HepG2 (cell line): ENCODE results near the gene ZNF280A. TPM values are rescaled to one million over a fixed set of nuclear protein-coding genes. Genes with fewer than 3 reads are reported as not detected.
A peak's percentile ranks its signal among the peaks of the same experiment; 100 is the strongest.

ENCODE experiments used
- ATAC-seq: fragments of 200-7000 bp; cut with Tn5 transposase; 3 replicates; pipeline ENCODE4 v1.9.1; 2020; ENCODE audit warnings: mild to moderate bottlenecking, moderate library complexity
- BruUV-seq: library from RNA; stranded (reverse); fragments of 400-500 nt; replicated peaks from 2 replicates; lab custom pipeline; 2021; lab: Mats Ljungman, UMichigan
- CTCF ChIA-PET: fragments of 300-600 bp; formaldehyde crosslinking; extraction: SDS; loops from one replicate; lab custom pipeline; 2021; ENCODE audit warnings: low total read pairs, inconsistent platforms, low intra/inter-chr PET ratio; lab: Yijun Ruan, JAX
- POLR2A ChIA-PET: fragments of 350-600 bp; sonication (Branson Sonifier 250); formaldehyde crosslinking; loops from one replicate; lab custom pipeline; 2020; ENCODE audit warnings: antibody characterized with exemption, inconsistent platforms; lab: Yijun Ruan, JAX
- DNase-seq: peaks from one replicate; pipeline ENCODE4 v3.0.0-alpha.2; 2015; ENCODE audit warnings: low spot score
- FAIRE-seq: peaks from 3 replicates; lab custom pipeline; 2011; peaks lifted over from hg19 to GRCh38; lab: Jason Lieb, UNC
- H2AFZ ChIP-seq: one replicate; pipeline ENCODE4 v1.6.1; 2011; ENCODE audit warnings: low read length, inconsistent platforms
- H3K27ac ChIP-seq: fragments of 300-600 bp; 3 replicates; pipeline ENCODE4 v1.8.0; 2011; ENCODE audit warnings: mixed run types, mild to moderate bottlenecking, mixed read lengths, low read length, inconsistent platforms; ENCODE audit not compliant: insufficient read depth; ENCODE audit errors: extremely low read length
- H3K27me3 ChIP-seq, 2 experiments: fragments of 200-600 bp in 1 of 2; 2 replicates in 1 of 2; 3 replicates in 1 of 2; pipeline versions ENCODE4 v1.6.0 to v1.8.0; 2011; ENCODE audit warnings: low read length in 2 of 2, mild to moderate bottlenecking in 2 of 2, moderate library complexity in 2 of 2, inconsistent platforms in 1 of 2; ENCODE audit not compliant: insufficient read depth in 2 of 2, control insufficient read depth in 1 of 2
- H3K36me3 ChIP-seq, 2 experiments: fragments of 200-600 bp in 1 of 2; replicated peaks in 1 of 2; 2 replicates in 1 of 2; 3 replicates in 1 of 2; pipeline versions ENCODE4 v1.5.1 to v1.8.0; 2011; ENCODE audit warnings: low read length in 2 of 2, inconsistent platforms in 1 of 2; ENCODE audit not compliant: insufficient read depth in 2 of 2, control insufficient read depth in 1 of 2
- H3K4me1 ChIP-seq: 2 replicates; pipeline ENCODE4 v1.5.1; 2012; ENCODE audit warnings: low read length, inconsistent platforms; ENCODE audit not compliant: insufficient read depth
- H3K4me2 ChIP-seq: 2 replicates; pipeline ENCODE4 v1.6.0; 2011; ENCODE audit warnings: low read depth, low read length, inconsistent platforms
- H3K4me3 ChIP-seq, 3 experiments: fragments of 200-600 bp in 1 of 3; sonication (generic), shearing (Covaris generic) in 1 of 3; replicated peaks in 1 of 3; 2 replicates each; pipeline ENCODE4 v1.5.1; 2011 to 2016; ENCODE audit warnings: low read length in 3 of 3, inconsistent platforms in 2 of 3, low read depth in 2 of 3, mild to moderate bottlenecking in 2 of 3, control low read depth in 1 of 3, mixed read lengths in 1 of 3; ENCODE audit not compliant: insufficient read depth in 1 of 3
- H3K79me2 ChIP-seq: one replicate; pipeline ENCODE4 v1.6.1; 2011; ENCODE audit warnings: low read length, inconsistent platforms; ENCODE audit not compliant: insufficient read depth
- H3K9ac ChIP-seq: 2 replicates; pipeline ENCODE4 v1.6.0; 2011; ENCODE audit warnings: mild to moderate bottlenecking, low read depth, low read length, inconsistent platforms; ENCODE audit not compliant: insufficient read depth
- H3K9me3 ChIP-seq: 2 replicates; pipeline ENCODE4 v1.5.1; 2012; ENCODE audit warnings: mild to moderate bottlenecking, low read length
- H4K20me1 ChIP-seq: 2 replicates; pipeline ENCODE4 v1.6.0; 2011; ENCODE audit warnings: inconsistent platforms, mild to moderate bottlenecking, low read length, moderate library complexity; ENCODE audit not compliant: insufficient read depth
- EED ChIP-seq: sonication (generic); formaldehyde crosslinking; IDR thresholded peaks from 2 replicates; pipeline ENCODE4 v1.5.0; 2020; ENCODE audit warnings: mild to moderate bottlenecking, missing genetic modification reagents
- NFATC3 ChIP-seq: sonication (generic); formaldehyde crosslinking; IDR thresholded peaks from 2 replicates; pipeline ENCODE4 v1.5.1; 2020; ENCODE audit warnings: mild to moderate bottlenecking, missing genetic modification reagents
- NR2F2 ChIP-seq: IDR thresholded peaks from 2 replicates; pipeline ENCODE4 v1.6.1; 2012; ENCODE audit warnings: low read depth, inconsistent platforms, borderline replicate concordance
- SAP130 ChIP-seq: IDR thresholded peaks from 2 replicates; pipeline ENCODE4 v1.6.1; 2016; ENCODE audit warnings: low read depth
- TCF12 ChIP-seq, 2 experiments: fragments of 450-650 bp in 1 of 2; sonication (generic) in 1 of 2; formaldehyde crosslinking in 1 of 2; IDR thresholded peaks; 2 replicates each; pipeline versions ENCODE4 v1.6.1 to v1.8.0; 2017 to 2022; ENCODE audit warnings: antibody characterized with exemption in 1 of 2, mild to moderate bottlenecking in 1 of 2, missing genetic modification reagents in 1 of 2, moderate library complexity in 1 of 2
- ZBTB3 ChIP-seq: sonication (generic); formaldehyde crosslinking; IDR thresholded peaks from 2 replicates; pipeline ENCODE4 v1.4.0; 2020; ENCODE audit warnings: low read depth, mild to moderate bottlenecking, moderate library complexity, missing genetic modification reagents, borderline replicate concordance
- ZBTB8A ChIP-seq: sonication (generic); formaldehyde crosslinking; IDR thresholded peaks from 2 replicates; pipeline ENCODE4 v1.4.0; 2020; ENCODE audit warnings: mild to moderate bottlenecking, low read depth, missing genetic modification reagents, borderline replicate concordance
- ZNF101 ChIP-seq: sonication (generic); formaldehyde crosslinking; IDR thresholded peaks from 2 replicates; pipeline ENCODE4 v1.4.0; 2020; ENCODE audit warnings: mild to moderate bottlenecking, low read depth, missing genetic modification reagents, borderline replicate concordance
- ZNF331 ChIP-seq: sonication (generic); formaldehyde crosslinking; IDR thresholded peaks from 2 replicates; pipeline ENCODE4 v1.4.0; 2020; ENCODE audit warnings: missing genetic modification reagents
- ZNF382 ChIP-seq: sonication (generic); formaldehyde crosslinking; IDR thresholded peaks from 2 replicates; pipeline ENCODE4 v1.5.0; 2020; ENCODE audit warnings: missing genetic modification reagents, mild to moderate bottlenecking, borderline replicate concordance
- ZNF546 ChIP-seq: sonication (generic); formaldehyde crosslinking; conservative IDR thresholded peaks from 2 replicates; pipeline ENCODE4 v1.8.1; 2023; ENCODE audit warnings: mild to moderate bottlenecking, missing genetic modification reagents
- WGBS: methylation state at CpG from one replicate; pipeline ENCODE4 v1.1.6; 2017; ENCODE audit warnings: low lambda C conversion rate; 5-methylcytosine and 5-hydroxymethylcytosine counted together
- in situ Hi-C: cut with HindIII; loops from 2 replicates; pipeline ENCODE4 v1.10.0; 2017; ENCODE audit warnings: low pct_unique_long_range_greater_than_20kb; ENCODE audit not compliant: extremely low pct_ligation_motif_present
- intact Hi-C: fragments of 100-400 bp; cut with micrococcal nuclease; formaldehyde crosslinking; loops from one replicate; pipeline ENCODE4 v1.10.0; 2022; ENCODE audit not compliant: unreplicated experiment
- polyA plus RNA-seq, 8 experiments: library from polyadenylated mRNA; depleted of rRNA in 3 of 8; stranded (reverse) in 7 of 8; unstranded in 1 of 8; fragments of >200 nt; fragmentation: Illumina TruSeq in 4 of 8; extraction: Trizol in 4 of 8; gene quantifications; 2 replicates each; pipeline versions ENCODE4 v1.2.1 to v1.2.3, GENCODE V29; 2011 to 2016; ENCODE audit warnings: low read depth in 4 of 8, missing spikeins in 1 of 8, mixed read lengths in 1 of 8; ENCODE audit not compliant: insufficient read depth in 1 of 8
- total RNA-seq, 5 experiments: library from RNA; depleted of rRNA; stranded (reverse); fragments of >200 nt; fragmentation: Illumina TruSeq; extraction: Trizol; gene quantifications; 2 replicates each; pipeline ENCODE4 v1.2.3, GENCODE V29; 2016; ENCODE audit warnings: low read depth in 1 of 5
- TF ChIP-seq, protein P1 (sequence below): sonication (generic); formaldehyde crosslinking; IDR thresholded peaks from 2 replicates; pipeline ENCODE4 v1.4.0; 2020; ENCODE audit warnings: low read depth, mild to moderate bottlenecking, missing genetic modification reagents
- TF ChIP-seq, protein P2 (sequence below): sonication (generic); formaldehyde crosslinking; IDR thresholded peaks from 2 replicates; pipeline ENCODE4 v1.8.1; 2022; ENCODE audit warnings: mild to moderate bottlenecking, missing genetic modification reagents

Gene ZNF280A
- total and polyA plus RNA-seq, 2 of the 13 experiments (the other 11 are each of a cell fraction or from before 2014, with no cell fraction given): 1.4 to 2.9 TPM

DNA sequence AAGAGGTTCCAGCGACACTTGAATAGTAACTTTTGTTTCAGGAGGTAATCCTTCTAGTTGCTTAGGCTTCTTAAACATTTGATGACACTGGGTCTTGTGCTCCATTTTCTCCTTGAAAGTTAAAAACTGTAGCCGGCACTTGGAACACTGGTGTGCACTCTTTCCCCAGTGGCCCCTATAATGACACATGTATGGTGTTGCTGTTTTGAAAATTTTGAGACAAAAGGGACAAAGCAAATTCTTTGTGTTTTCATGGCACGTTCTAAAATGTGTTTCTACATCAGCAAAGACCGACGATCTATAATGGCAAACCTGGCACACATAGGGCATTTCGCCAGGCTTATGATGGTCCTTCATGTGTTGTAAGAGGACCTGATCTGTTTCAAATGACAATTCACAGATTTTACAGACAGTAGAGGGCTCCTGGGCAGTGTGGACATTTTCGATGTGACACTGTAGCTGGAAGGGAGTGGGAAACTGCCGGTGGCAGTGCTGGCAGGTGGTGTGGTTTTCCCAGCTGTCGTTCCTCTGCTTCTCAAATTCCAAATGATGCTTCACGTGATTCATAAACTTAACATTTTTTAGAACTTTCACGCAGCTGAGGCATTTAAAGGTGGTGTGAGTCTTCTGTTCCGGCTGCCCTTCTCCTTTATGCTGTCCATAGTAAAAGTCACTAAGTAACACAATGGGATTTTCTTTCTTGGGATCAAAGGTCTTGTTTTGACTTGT is 32.0 kb downstream of the ZNF280A start:
- Histone ChIP-seq H4K20me1 (no peaks in the 10 kb centered on the region), H3K9ac (no peak overlapping the region), H3K79me2 (no peaks in the 10 kb centered on the region), H3K36me3 (peaks cover 5 to 54% of the 10 kb centered on the region in 2 experiments; a peak in 4 of 5 replicates), H3K9me3 (no peaks in the 10 kb centered on the region), H3K4me2 (no peak overlapping the region), H3K27me3 (no peaks in the 10 kb centered on the region), H3K27ac (no peak overlapping the region), H3K4me1 (no peaks in the 10 kb centered on the region), H3K4me3 (no peak overlapping the region), H2AFZ (no peak overlapping the region)
- ATAC-seq (no peak), FAIRE-seq (no peak), DNase-seq (no peak)
- TSS peak; percentile 39 for BruUV-seq
- intact Hi-C loops (no loop called here), in situ Hi-C loops (no loop called here)
- CTCF ChIA-PET: no interaction called here
- TF ChIP-seq NFATC3 (CRISPR knock-in tag): no peak
- no peak for TF ChIP-seq ZNF382
- TF ChIP-seq ZBTB3 (CRISPR knock-in tag): no peak
- no peak for TF ChIP-seq NR2F2
- no peak for TF ChIP-seq SAP130 (CRISPR knock-in tag)
- no peak for TF ChIP-seq ZNF546 (CRISPR knock-in tag)
- TF ChIP-seq ZBTB8A: no peak
- TF ChIP-seq, protein P1, sequence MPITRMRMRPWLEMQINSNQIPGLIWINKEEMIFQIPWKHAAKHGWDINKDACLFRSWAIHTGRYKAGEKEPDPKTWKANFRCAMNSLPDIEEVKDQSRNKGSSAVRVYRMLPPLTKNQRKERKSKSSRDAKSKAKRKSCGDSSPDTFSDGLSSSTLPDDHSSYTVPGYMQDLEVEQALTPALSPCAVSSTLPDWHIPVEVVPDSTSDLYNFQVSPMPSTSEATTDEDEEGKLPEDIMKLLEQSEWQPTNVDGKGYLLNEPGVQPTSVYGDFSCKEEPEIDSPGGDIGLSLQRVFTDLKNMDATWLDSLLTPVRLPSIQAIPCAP (CRISPR knock-in tag): no peak
- TF ChIP-seq, protein P2, sequence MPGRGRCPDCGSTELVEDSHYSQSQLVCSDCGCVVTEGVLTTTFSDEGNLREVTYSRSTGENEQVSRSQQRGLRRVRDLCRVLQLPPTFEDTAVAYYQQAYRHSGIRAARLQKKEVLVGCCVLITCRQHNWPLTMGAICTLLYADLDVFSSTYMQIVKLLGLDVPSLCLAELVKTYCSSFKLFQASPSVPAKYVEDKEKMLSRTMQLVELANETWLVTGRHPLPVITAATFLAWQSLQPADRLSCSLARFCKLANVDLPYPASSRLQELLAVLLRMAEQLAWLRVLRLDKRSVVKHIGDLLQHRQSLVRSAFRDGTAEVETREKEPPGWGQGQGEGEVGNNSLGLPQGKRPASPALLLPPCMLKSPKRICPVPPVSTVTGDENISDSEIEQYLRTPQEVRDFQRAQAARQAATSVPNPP: no peak
- no peak for TF ChIP-seq ZNF331 (CRISPR knock-in tag)
- no peak for TF ChIP-seq TCF12 (IDR thresholded peaks at IDR 0.05)
- no peak for TF ChIP-seq TCF12 (CRISPR knock-in tag; IDR thresholded peaks at IDR 0.05)
- TF ChIP-seq ZNF101 (CRISPR knock-in tag): no peak
- TF ChIP-seq EED (CRISPR knock-in tag): no peak
- 88% methylated on average over 12 of the region's 12 CpGs for WGBS
- POLR2A ChIA-PET: no interaction called here
